GM12875 (cell line): ENCODE results near the gene INA.

Experiments used
- H3K4me3 ChIP-seq: one replicate; pipeline ENCODE4 v1.5.1; 2011; ENCODE audit warnings: low read depth, low read length, control low read depth
- CTCF ChIP-seq: IDR thresholded peaks from 2 replicates; pipeline ENCODE4 v1.5.1; 2011; ENCODE audit warnings: low read depth, mild to moderate bottlenecking, control low read depth, inconsistent platforms, low read length, moderate library complexity, borderline replicate concordance; ENCODE audit not compliant: insufficient read depth

The INA gene

DNA sequence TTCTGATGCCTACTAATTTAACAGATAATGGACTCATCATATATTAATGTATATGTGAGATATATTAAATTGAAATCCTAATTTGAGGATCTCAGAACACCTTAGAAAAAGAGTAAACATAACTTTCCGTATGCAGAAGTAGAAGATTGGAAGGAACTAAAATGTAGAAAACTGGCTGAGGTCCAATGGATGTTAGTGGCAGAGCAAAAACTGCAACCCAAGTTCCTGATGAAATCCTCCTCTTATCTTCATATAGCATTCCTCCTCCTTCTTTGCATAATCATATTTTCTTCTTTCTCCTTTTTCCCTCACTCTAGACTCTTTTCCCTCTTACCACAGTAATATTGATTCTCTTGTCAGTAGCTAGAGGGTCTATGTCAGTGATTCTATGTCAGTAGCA, 6.0 kb downstream of the INA start:
- TF ChIP-seq CTCF, result no peak
- no peak overlapping the region for H3K4me3 ChIP-seq

DNA sequence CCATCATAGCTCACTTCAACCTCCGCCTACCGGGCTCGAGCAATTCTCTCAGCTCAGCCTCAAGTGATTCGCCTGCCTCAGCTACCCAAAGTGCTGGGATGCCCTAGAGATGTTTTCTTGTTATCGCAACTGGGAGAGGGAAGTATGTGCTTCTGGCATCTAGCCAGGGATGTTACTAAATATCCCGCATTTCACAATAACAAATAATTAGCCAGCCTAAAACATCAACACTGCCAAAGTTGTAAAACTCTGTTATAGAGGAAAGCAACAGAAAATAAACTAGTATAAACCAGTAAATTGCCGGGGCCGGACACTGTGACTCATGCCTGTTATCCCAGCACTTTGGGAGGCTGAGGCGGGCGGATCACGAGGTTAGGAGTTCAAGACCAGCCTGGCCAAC, 7.2 kb downstream of the INA start:
- no peak for TF ChIP-seq CTCF

GRCh38 chr10:103287992-103288391, 11.1 kb downstream of the INA start:
- TF ChIP-seq CTCF, result no peak
- H3K4me3 ChIP-seq, result no peak overlapping the region

More for the DNA sequence above, 7.2 kb downstream of the INA start:
- H3K4me3 ChIP-seq, result no peak overlapping the region

DNA sequence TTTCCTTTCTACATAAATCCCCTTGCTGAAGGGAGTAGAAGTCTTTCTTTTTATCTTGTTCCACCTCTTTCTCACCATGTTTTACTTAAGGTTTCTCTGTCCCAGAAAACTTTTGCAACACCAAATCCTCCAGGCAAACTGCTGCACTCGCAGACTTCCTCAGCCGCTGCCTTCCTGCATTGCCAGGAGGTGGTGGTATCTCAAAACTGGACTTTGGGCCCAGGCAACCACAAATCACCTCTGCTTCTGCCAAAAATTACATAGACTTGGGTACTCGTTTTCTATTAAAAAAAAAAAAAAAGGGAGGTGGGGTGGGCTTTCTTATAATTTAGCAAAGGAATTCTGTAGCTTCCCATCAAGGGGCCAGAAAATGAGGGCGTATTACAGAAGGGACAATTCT, 14.7 kb downstream of the INA start:
- no peak overlapping the region for H3K4me3 ChIP-seq
- no peak for TF ChIP-seq CTCF

DNA sequence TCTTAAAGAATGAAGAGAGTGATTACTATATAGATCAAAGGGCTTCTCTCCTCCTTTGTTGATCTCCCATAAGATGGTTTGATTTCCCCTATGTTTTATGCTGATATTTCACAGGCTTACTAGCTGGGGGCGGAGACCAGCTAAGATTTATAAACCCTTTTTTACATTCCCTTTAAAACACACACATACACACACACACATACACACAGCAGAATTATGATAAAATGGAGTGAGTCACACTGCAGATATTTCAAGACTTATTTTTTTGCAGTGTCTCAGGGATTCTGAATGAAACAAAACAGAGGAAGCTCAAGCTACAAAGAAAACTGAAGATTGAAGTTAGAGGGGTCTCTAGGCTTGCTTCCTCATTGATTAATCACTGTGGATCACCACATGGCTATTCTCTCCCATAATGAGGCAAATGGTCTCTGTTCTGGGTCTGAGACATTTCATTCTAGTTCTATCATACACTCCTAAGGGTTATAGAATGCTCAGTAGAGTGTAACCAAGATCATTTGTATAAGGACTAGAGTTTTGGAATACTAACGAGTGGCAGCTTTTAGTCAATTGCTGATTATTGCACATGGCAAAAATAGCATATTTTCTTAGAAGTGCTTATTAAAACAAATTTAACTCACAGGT, 18.6 kb downstream of the INA start:
- TF ChIP-seq CTCF, result no peak
- no peak overlapping the region for H3K4me3 ChIP-seq

DNA sequence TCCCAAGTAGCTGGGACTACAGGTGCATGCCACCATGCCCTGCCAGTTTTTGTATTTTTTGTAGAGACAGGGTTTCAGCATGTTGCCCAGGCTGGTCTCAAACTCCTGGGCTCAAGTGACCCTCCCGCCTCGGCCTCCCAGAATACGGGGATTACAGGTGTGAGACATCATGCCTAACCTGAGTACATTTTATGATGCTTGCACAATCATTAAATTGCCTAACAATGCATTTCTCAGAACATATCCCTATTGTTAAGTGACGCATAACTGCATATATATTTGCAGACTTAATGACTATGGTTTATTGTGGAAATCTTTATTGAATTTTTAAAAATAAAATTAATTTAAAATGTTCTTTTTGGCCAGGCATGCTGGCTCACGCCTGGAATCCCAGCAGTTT, 30.7 kb downstream of the INA start:
- no peak for TF ChIP-seq CTCF
- no peak overlapping the region for H3K4me3 ChIP-seq

DNA sequence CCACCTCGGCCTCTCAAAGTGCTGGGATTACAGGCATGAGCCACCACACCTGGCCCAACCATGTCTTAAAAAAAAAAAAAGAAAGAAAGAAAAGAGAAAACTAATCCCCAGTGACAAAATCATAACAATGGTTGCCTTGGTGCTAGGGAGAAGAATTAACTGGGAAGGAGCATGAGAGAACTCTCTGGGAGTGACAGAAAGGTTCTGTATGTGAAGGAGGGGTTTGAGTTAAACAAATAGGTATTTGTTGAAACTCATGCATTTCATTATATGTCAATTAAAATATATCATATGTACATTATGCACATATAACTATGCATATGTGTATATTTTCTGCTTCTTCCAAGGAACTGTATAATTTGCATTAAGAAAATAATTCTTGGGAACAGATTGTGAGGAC, 33.3 kb downstream of the INA start:
- H3K4me3 ChIP-seq, result no peak overlapping the region
- no peak for TF ChIP-seq CTCF
